Neural cell (in vitro differentiated cells): Measurements from ENCODE around the gene PSMG4. TPM values are rescaled to one million over a fixed set of nuclear protein-coding genes. Genes with fewer than 3 reads are reported as not detected.

Source experiments
- H2AFZ ChIP-seq: fragments of 200-600, 300-800 bp; sonication (generic), shearing (Covaris generic); 2 replicates; pipeline ENCODE4 v1.6.0; 2014; ENCODE audit warnings: low read depth, mild to moderate bottlenecking, antibody characterized with exemption, low read length, moderate library complexity
- H3F3A ChIP-seq: fragments of 200-600 bp; shearing (Covaris generic); 2 replicates; pipeline ENCODE4 v1.6.1; 2016; ENCODE audit warnings: mild to moderate bottlenecking, moderate library complexity, mixed read lengths, antibody characterized with exemption, low read length; ENCODE audit not compliant: insufficient read depth, poor library complexity, severe bottlenecking
- H3K27ac ChIP-seq: fragments of 200-600, 300-800 bp; sonication (generic), shearing (Covaris generic); 2 replicates; pipeline ENCODE4 v1.5.1; 2014; ENCODE audit warnings: mild to moderate bottlenecking, low read length, moderate library complexity
- H3K27me3 ChIP-seq: fragments of 300-800, 200-600 bp; sonication (generic), shearing (Covaris generic); 2 replicates; pipeline ENCODE4 v1.6.0; 2014; ENCODE audit warnings: mild to moderate bottlenecking, low read depth, low read length, moderate library complexity; ENCODE audit not compliant: insufficient read depth
- H3K36me3 ChIP-seq: fragments of 300-800, 200-600 bp; sonication (generic), shearing (Covaris generic); 2 replicates; pipeline ENCODE4 v1.5.1; 2014; ENCODE audit warnings: mild to moderate bottlenecking, antibody characterized with exemption, low read length, moderate library complexity; ENCODE audit not compliant: insufficient read depth
- H3K4me2 ChIP-seq: fragments of 300-800, 200-600 bp; sonication (generic), shearing (Covaris generic); 2 replicates; pipeline ENCODE4 v1.6.0; 2014; ENCODE audit warnings: mild to moderate bottlenecking, low read length
- H3K4me3 ChIP-seq: fragments of 300-800, 200-600 bp; sonication (generic), shearing (Covaris generic); 2 replicates; pipeline ENCODE4 v1.5.1; 2014; ENCODE audit warnings: mild to moderate bottlenecking, low read length, moderate library complexity
- H3K79me2 ChIP-seq: fragments of 200-600 bp; shearing (Covaris generic); replicated peaks from 2 replicates; pipeline ENCODE4 v1.6.0; 2014; ENCODE audit warnings: mild to moderate bottlenecking, low read length, moderate library complexity; ENCODE audit not compliant: insufficient read depth
- H3K9ac ChIP-seq: fragments of 300-800, 200-600 bp; sonication (generic), shearing (Covaris generic); 2 replicates; pipeline ENCODE4 v1.6.1; 2016; ENCODE audit warnings: mild to moderate bottlenecking, low read length, mixed read lengths
- H3K9me2 ChIP-seq: fragments of 200-600 bp; shearing (Covaris generic); 2 replicates; pipeline ENCODE4 v1.6.1; 2016; ENCODE audit warnings: mild to moderate bottlenecking, low read length, mixed read lengths; ENCODE audit not compliant: insufficient read depth
- H3K9me3 ChIP-seq: fragments of 200-600, 300-800 bp; sonication (generic), shearing (Covaris generic); 2 replicates; pipeline ENCODE4 v1.6.1; 2016; ENCODE audit warnings: mild to moderate bottlenecking, mixed run types, low read length, moderate library complexity, mixed read lengths
- H4K20me1 ChIP-seq: fragments of 200-600 bp; shearing (Covaris generic); 2 replicates; pipeline ENCODE4 v1.6.1; 2016; ENCODE audit warnings: mild to moderate bottlenecking, mixed run types; ENCODE audit not compliant: insufficient read depth
- CTCF ChIP-seq: fragments of 450-650 bp; IDR thresholded peaks from 2 replicates; pipeline ENCODE4 v1.5.1; 2014; ENCODE audit warnings: antibody characterized with exemption, mild to moderate bottlenecking, moderate library complexity; ENCODE audit not compliant: poor library complexity, severe bottlenecking
- EP300 ChIP-seq: fragments of 450-650 bp; conservative IDR thresholded peaks from 2 replicates; pipeline ENCODE4 v1.6.1; 2014; ENCODE audit warnings: antibody characterized with exemption, mild to moderate bottlenecking, moderate library complexity; ENCODE audit not compliant: poor library complexity, severe bottlenecking
- EZH2 ChIP-seq: fragments of 200-600, 300-800 bp; shearing (Covaris generic), sonication (generic); IDR thresholded peaks from 2 replicates; pipeline ENCODE4 v1.6.1; 2014; ENCODE audit warnings: antibody characterized with exemption, low read length, borderline replicate concordance, mild to moderate bottlenecking; ENCODE audit not compliant: insufficient read depth, poor library complexity, severe bottlenecking
- MXI1 ChIP-seq: fragments of 450-650 bp; conservative IDR thresholded peaks from 2 replicates; pipeline ENCODE4 v1.6.1; 2014; ENCODE audit warnings: antibody characterized with exemption, mild to moderate bottlenecking; ENCODE audit not compliant: poor library complexity, severe bottlenecking
- POLR2AphosphoS5 ChIP-seq: IDR thresholded peaks from 2 replicates; pipeline ENCODE4 v1.6.1; 2012
- RAD21 ChIP-seq: fragments of 450-650 bp; conservative IDR thresholded peaks from 2 replicates; pipeline ENCODE4 v1.6.1; 2014; ENCODE audit warnings: antibody characterized with exemption, mild to moderate bottlenecking, moderate library complexity
- REST ChIP-seq: IDR thresholded peaks from 2 replicates; pipeline ENCODE4 v1.6.1; 2012; ENCODE audit warnings: borderline replicate concordance
- SMC3 ChIP-seq: fragments of 450-650 bp; conservative IDR thresholded peaks from 2 replicates; pipeline ENCODE4 v1.6.1; 2014; ENCODE audit warnings: antibody characterized with exemption, mild to moderate bottlenecking, moderate library complexity; ENCODE audit not compliant: poor library complexity
- TAF1 ChIP-seq: IDR thresholded peaks from 2 replicates; pipeline ENCODE4 v1.6.1; 2012; ENCODE audit warnings: low read depth
- polyA plus RNA-seq: library from polyadenylated mRNA; depleted of rRNA; stranded (reverse); fragments of >200 nt; gene quantifications from 2 replicates; pipeline ENCODE4 v1.2.3, GENCODE V29; 2014

PSMG4 gene
- polyA plus RNA-seq, 1 donor from 2014 or later, result 52.0 TPM

GRCh38 chr6:3267162-3267561 lies 8.4 kb downstream of the PSMG4 start:
- H4K20me1 ChIP-seq, result no peaks in the 10 kb centered on the region
- H3K79me2 ChIP-seq, result peaks cover 10% of the 10 kb centered on the region
- no peaks in the 10 kb centered on the region for H3K27me3 ChIP-seq
- no peaks in the 10 kb centered on the region for H3K9me2 ChIP-seq
- H3K27ac ChIP-seq, result no peak overlapping the region
- TF ChIP-seq TAF1, result no peak
- TF ChIP-seq EP300, result no peak
- TF ChIP-seq RAD21, result no peak
- no peak for TF ChIP-seq POLR2AphosphoS5
- no peak for TF ChIP-seq REST
- TF ChIP-seq CTCF, result no peak
- no peak for TF ChIP-seq SMC3
- TF ChIP-seq MXI1, result no peak
- TF ChIP-seq EZH2, result no peak
- no peaks in the 10 kb centered on the region for H3K9me3 ChIP-seq
- no peak overlapping the region for H3K9ac ChIP-seq
- H3F3A ChIP-seq, result no peaks in the 10 kb centered on the region
- no peak overlapping the region for H3K4me3 ChIP-seq
- H2AFZ ChIP-seq, result no peak overlapping the region
- no peak overlapping the region for H3K4me2 ChIP-seq
- peaks cover 3% of the 10 kb centered on the region for H3K36me3 ChIP-seq

GRCh38 chr6:3268680-3269079 lies 9.9 kb downstream of the PSMG4 start:
- H3K36me3 ChIP-seq, result peaks cover 7% of the 10 kb centered on the region
- TF ChIP-seq TAF1 (no peak), EP300 (no peak), EZH2 (no peak), CTCF (no peak), REST (no peak), SMC3 (no peak), RAD21 (no peak), MXI1 (no peak), POLR2AphosphoS5 (no peak)

More at GRCh38 chr6:3268680-3269079, 9.9 kb downstream of the PSMG4 start:
- no peak overlapping the region for H2AFZ ChIP-seq
- no peaks in the 10 kb centered on the region for H4K20me1 ChIP-seq
- no peak overlapping the region for H3K4me3 ChIP-seq
- H3K9ac ChIP-seq, result no peak overlapping the region
- H3K27me3 ChIP-seq, result no peaks in the 10 kb centered on the region
- H3K27ac ChIP-seq, result no peak overlapping the region
- no peak overlapping the region for H3K4me2 ChIP-seq
- no peaks in the 10 kb centered on the region for H3K9me2 ChIP-seq
- H3K9me3 ChIP-seq, result no peaks in the 10 kb centered on the region
- peaks cover 6% of the 10 kb centered on the region for H3K79me2 ChIP-seq
- no peaks in the 10 kb centered on the region for H3F3A ChIP-seq
